ENCODE results near the gene WDR47.
A peak's percentile ranks its signal among the peaks of the same experiment; 100 is the strongest.

WDR47 gene

GRCh38 chr1:109089242-109090015 lies 47.5 kb upstream of the WDR47 start:
- no peaks in the 10 kb centered on the region for H3K9me2 ChIP-seq (replicated peaks; ENCODE audit: control insufficient read depth, low read length)
- no peaks in the 10 kb centered on the region for H3K27me3 ChIP-seq (ENCODE audit: control insufficient read depth, low read length)
- peak overlapping the region; percentile 83 for H3K4me2 ChIP-seq (ENCODE audit: low read length)
- peaks cover 46% of the 10 kb centered on the region for H3K79me2 ChIP-seq (ENCODE audit: control insufficient read depth, low read length)
- TF ChIP-seq EZH2phosphoT487 (IDR thresholded peaks at IDR 0.05; ENCODE audit: borderline replicate concordance, low read length) = no peak
- peak; percentile 84 for TF ChIP-seq CTCF (IDR thresholded peaks at IDR 0.05; ENCODE audit: low read depth, low read length, poor library complexity, severe bottlenecking)
- H3F3A ChIP-seq (ENCODE audit: control insufficient read depth, insufficient read depth) = peaks cover 8% of the 10 kb centered on the region
- peak overlapping the region; percentile 86 for H3K4me3 ChIP-seq (ENCODE audit: low read length)
- peaks cover 26% of the 10 kb centered on the region for H3K36me3 ChIP-seq (ENCODE audit: control insufficient read depth, low read length)
- no peaks in the 10 kb centered on the region for H4K20me1 ChIP-seq (ENCODE audit: control insufficient read depth, insufficient read depth, low read depth, low read length)
- peaks cover 20% of the 10 kb centered on the region for H3K4me1 ChIP-seq (ENCODE audit: control insufficient read depth, low read length)
- H3K27ac ChIP-seq (ENCODE audit: low read depth, low read length) = peak overlapping the region; percentile 80
- H3K9me3 ChIP-seq (ENCODE audit: control insufficient read depth, insufficient read depth, low read length) = no peaks in the 10 kb centered on the region

GRCh38 chr1:109084563-109085517 lies 42.9 kb upstream of the WDR47 start:
- Histone ChIP-seq H4K20me1 (ENCODE audit: control insufficient read depth, insufficient read depth, low read depth, low read length) (no peaks in the 10 kb centered on the region), H3K4me2 (ENCODE audit: low read length) (no peak overlapping the region)
- TF ChIP-seq EZH2phosphoT487 (IDR thresholded peaks at IDR 0.05; ENCODE audit: borderline replicate concordance, low read length) (no peak), CTCF (IDR thresholded peaks at IDR 0.05; ENCODE audit: low read depth, low read length, poor library complexity, severe bottlenecking) (no peak)

GRCh38 chr1:109083923-109084322 lies 42.0 kb upstream of the WDR47 start:
- Histone ChIP-seq H3K4me2 (ENCODE audit: low read length) (no peak overlapping the region), H3K9me2 (replicated peaks; ENCODE audit: control insufficient read depth, low read length) (no peaks in the 10 kb centered on the region), H3F3A (ENCODE audit: control insufficient read depth, insufficient read depth) (no peaks in the 10 kb centered on the region; the same call in 1 of the 2 replicates), H3K36me3 (ENCODE audit: control insufficient read depth, low read length) (no peaks in the 10 kb centered on the region), H3K79me2 (ENCODE audit: control insufficient read depth, low read length) (no peaks in the 10 kb centered on the region), H3K4me1 (ENCODE audit: control insufficient read depth, low read length) (no peaks in the 10 kb centered on the region), H3K4me3 (ENCODE audit: low read length) (no peak overlapping the region), H3K27ac (ENCODE audit: low read depth, low read length) (no peak overlapping the region), H4K20me1 (ENCODE audit: control insufficient read depth, insufficient read depth, low read depth, low read length) (no peaks in the 10 kb centered on the region), H3K27me3 (ENCODE audit: control insufficient read depth, low read length) (no peaks in the 10 kb centered on the region), H3K9me3 (ENCODE audit: control insufficient read depth, insufficient read depth, low read length) (no peaks in the 10 kb centered on the region)
- TF ChIP-seq EZH2phosphoT487 (IDR thresholded peaks at IDR 0.05; ENCODE audit: borderline replicate concordance, low read length) (no peak), CTCF (IDR thresholded peaks at IDR 0.05; ENCODE audit: low read depth, low read length, poor library complexity, severe bottlenecking) (no peak)

More at GRCh38 chr1:109084563-109085517, 42.9 kb upstream of the WDR47 start:
- H3F3A ChIP-seq (ENCODE audit: control insufficient read depth, insufficient read depth) = peaks cover 2% of the 10 kb centered on the region
- no peaks in the 10 kb centered on the region for H3K9me3 ChIP-seq (ENCODE audit: control insufficient read depth, insufficient read depth, low read length)
- H3K4me3 ChIP-seq (ENCODE audit: low read length) = no peak overlapping the region
- no peaks in the 10 kb centered on the region for H3K9me2 ChIP-seq (replicated peaks; ENCODE audit: control insufficient read depth, low read length)
- peaks cover 6% of the 10 kb centered on the region for H3K36me3 ChIP-seq (ENCODE audit: control insufficient read depth, low read length)
- H3K79me2 ChIP-seq (ENCODE audit: control insufficient read depth, low read length) = peaks cover 7% of the 10 kb centered on the region
- no peak overlapping the region for H3K27ac ChIP-seq (ENCODE audit: low read depth, low read length)
- H3K27me3 ChIP-seq (ENCODE audit: control insufficient read depth, low read length) = no peaks in the 10 kb centered on the region
- H3K4me1 ChIP-seq (ENCODE audit: control insufficient read depth, low read length) = peaks cover 7% of the 10 kb centered on the region

Measured in DOHH2 (cell line).